HepG2 (cell line): ENCODE data around the gene RAMAC. TPM values are rescaled to one million over a fixed set of nuclear protein-coding genes. Genes with fewer than 3 reads are reported as not detected.

Source experiments
- ATRX ChIP-seq: sonication (generic); formaldehyde crosslinking; IDR thresholded peaks from 2 replicates; pipeline ENCODE4 v1.4.0; 2020; ENCODE audit warnings: missing genetic modification reagents, borderline replicate concordance
- E2F1 ChIP-seq: sonication (generic); formaldehyde crosslinking; IDR thresholded peaks from 2 replicates; pipeline ENCODE4 v1.5.0; 2020; ENCODE audit warnings: missing genetic modification reagents
- HIC2 ChIP-seq: sonication (generic); formaldehyde crosslinking; IDR thresholded peaks from 2 replicates; pipeline ENCODE4 v1.9.0; 2022; ENCODE audit warnings: low read depth, missing genetic modification reagents
- HMGA1 ChIP-seq: sonication (generic); formaldehyde crosslinking; conservative IDR thresholded peaks from 2 replicates; pipeline ENCODE4 v1.4.0; 2020; ENCODE audit warnings: missing genetic modification reagents
- JUNB ChIP-seq: sonication (generic); formaldehyde crosslinking; IDR thresholded peaks from 2 replicates; pipeline ENCODE4 v1.8.0; 2022; ENCODE audit warnings: missing genetic modification reagents, mild to moderate bottlenecking, borderline replicate concordance
- KDM6A ChIP-seq: IDR thresholded peaks from 2 replicates; pipeline ENCODE4 v1.6.1; 2016; ENCODE audit warnings: low read depth
- KLF16 ChIP-seq, 2 experiments: sonication (generic) in 1 of 2; formaldehyde crosslinking in 1 of 2; IDR thresholded peaks; 2 replicates each; pipeline versions ENCODE4 v1.6.1 to v1.8.0; 2016 to 2023; ENCODE audit warnings: missing genetic modification reagents in 2 of 2, missing compliant biosample characterization in 1 of 2
- MAF1 ChIP-seq: sonication (generic); formaldehyde crosslinking; IDR thresholded peaks from 2 replicates; pipeline ENCODE4 v1.5.0; 2020; ENCODE audit warnings: missing genetic modification reagents, borderline replicate concordance
- MBNL3 ChIP-seq: fragments of 250-450 bp; sonication (Bioruptor Pico); conservative IDR thresholded peaks from 2 replicates; pipeline ENCODE4 v1.8.0; 2022; ENCODE audit warnings: mild to moderate bottlenecking, inconsistent platforms
- MTF2 ChIP-seq: sonication (generic); formaldehyde crosslinking; IDR thresholded peaks from 2 replicates; pipeline ENCODE4 v1.5.0; 2020; ENCODE audit warnings: missing genetic modification reagents, borderline replicate concordance
- NCOA1 ChIP-seq: sonication (generic); formaldehyde crosslinking; IDR thresholded peaks from 2 replicates; pipeline ENCODE4 v1.9.0; 2021; ENCODE audit warnings: missing genetic modification reagents
- NFKB2 ChIP-seq: sonication (generic); formaldehyde crosslinking; IDR thresholded peaks from 2 replicates; pipeline ENCODE4 v1.4.0; 2020; ENCODE audit warnings: missing genetic modification reagents, borderline replicate concordance
- NR2C2 ChIP-seq: sonication (generic); formaldehyde crosslinking; IDR thresholded peaks from 2 replicates; pipeline ENCODE4 v1.4.0; 2020; ENCODE audit warnings: missing genetic modification reagents, mild to moderate bottlenecking, moderate library complexity, borderline replicate concordance
- REPIN1 ChIP-seq: sonication (generic); formaldehyde crosslinking; IDR thresholded peaks from 2 replicates; pipeline ENCODE4 v1.8.0; 2022; ENCODE audit warnings: missing genetic modification reagents, low read depth, mild to moderate bottlenecking, borderline replicate concordance
- RFXAP ChIP-seq: sonication (generic); formaldehyde crosslinking; IDR thresholded peaks from 2 replicates; pipeline ENCODE4 v1.4.0; 2020; ENCODE audit warnings: missing genetic modification reagents, borderline replicate concordance
- SMAD9 ChIP-seq: sonication (generic); formaldehyde crosslinking; IDR thresholded peaks from 2 replicates; pipeline ENCODE4 v1.5.1; 2020; ENCODE audit warnings: mild to moderate bottlenecking, missing genetic modification reagents
- TRIM24 ChIP-seq: sonication (generic); formaldehyde crosslinking; IDR thresholded peaks from 2 replicates; pipeline ENCODE4 v1.8.0; 2022; ENCODE audit warnings: mild to moderate bottlenecking, missing genetic modification reagents
- ZBTB42 ChIP-seq: sonication (generic); formaldehyde crosslinking; IDR thresholded peaks from 2 replicates; pipeline ENCODE4 v1.5.0; 2020; ENCODE audit warnings: mild to moderate bottlenecking, missing genetic modification reagents
- ZBTB8A ChIP-seq: sonication (generic); formaldehyde crosslinking; IDR thresholded peaks from 2 replicates; pipeline ENCODE4 v1.4.0; 2020; ENCODE audit warnings: mild to moderate bottlenecking, low read depth, missing genetic modification reagents, borderline replicate concordance
- ZKSCAN1 ChIP-seq: fragments of 150-350 bp; IDR thresholded peaks from 2 replicates; pipeline ENCODE4 v1.6.1; 2014; ENCODE audit warnings: low read length
- ZNF17 ChIP-seq: sonication (generic); formaldehyde crosslinking; IDR thresholded peaks from 2 replicates; pipeline ENCODE4 v1.5.0; 2020; ENCODE audit warnings: mild to moderate bottlenecking, missing genetic modification reagents
- ZNF18 ChIP-seq: sonication (generic); formaldehyde crosslinking; IDR thresholded peaks from 2 replicates; pipeline ENCODE4 v1.8.0; 2022; ENCODE audit warnings: mild to moderate bottlenecking, missing genetic modification reagents; ENCODE audit not compliant: insufficient replicate concordance
- ZNF207 ChIP-seq: fragments of 450-650 bp; IDR thresholded peaks from 2 replicates; pipeline ENCODE4 v1.6.1; 2016; ENCODE audit warnings: antibody characterized with exemption, borderline replicate concordance
- ZNF225 ChIP-seq: sonication (generic); formaldehyde crosslinking; IDR thresholded peaks from 2 replicates; pipeline ENCODE4 v1.4.0; 2020; ENCODE audit warnings: mild to moderate bottlenecking, missing genetic modification reagents
- polyA plus RNA-seq, 8 experiments: library from polyadenylated mRNA; depleted of rRNA in 3 of 8; stranded (reverse) in 7 of 8; unstranded in 1 of 8; fragments of >200 nt; fragmentation: Illumina TruSeq in 4 of 8; extraction: Trizol in 4 of 8; gene quantifications; 2 replicates each; pipeline versions ENCODE4 v1.2.1 to v1.2.3, GENCODE V29; 2011 to 2016; ENCODE audit warnings: low read depth in 4 of 8, missing spikeins in 1 of 8, mixed read lengths in 1 of 8; ENCODE audit not compliant: insufficient read depth in 1 of 8
- total RNA-seq, 5 experiments: library from RNA; depleted of rRNA; stranded (reverse); fragments of >200 nt; fragmentation: Illumina TruSeq; extraction: Trizol; gene quantifications; 2 replicates each; pipeline ENCODE4 v1.2.3, GENCODE V29; 2016; ENCODE audit warnings: low read depth in 1 of 5
- TF ChIP-seq, protein P1 (sequence below): IDR thresholded peaks from 2 replicates; pipeline ENCODE4 v1.6.1; 2016; ENCODE audit warnings: missing compliant biosample characterization, missing genetic modification reagents, borderline replicate concordance

Gene RAMAC
- total and polyA plus RNA-seq, 2 of the 13 experiments (the other 11 are each of a cell fraction or from before 2014, with no cell fraction given): 22.2 to 45.9 TPM

- TF ChIP-seq REPIN1: peak; percentile 72; the same call in 1 of the 2 replicates
- no peak for TF ChIP-seq ZBTB8A (CRISPR knock-in tag)
- TF ChIP-seq NFKB2: peak; percentile 91; the same call in 1 of the 2 replicates
- peak; percentile 63; the same call in 1 of the 2 replicates for TF ChIP-seq SMAD9 (CRISPR knock-in tag)
- TF ChIP-seq HIC2: 0 out of 2 replicates have a peak, but pooled peaks have one; percentile 30
- TF ChIP-seq TRIM24 (CRISPR knock-in tag): no peak
- TF ChIP-seq ZBTB42: 0 out of 2 replicates have a peak, but pooled peaks have one; percentile 68
- no peak for TF ChIP-seq MAF1
- TF ChIP-seq ZNF225 (CRISPR knock-in tag): 0 out of 2 replicates have a peak, but pooled peaks have one; percentile 49
- no peak for TF ChIP-seq ZNF17
- TF ChIP-seq NCOA1: no peak
- TF ChIP-seq E2F1: no peak
- TF ChIP-seq MTF2 (CRISPR knock-in tag): no peak
- no peak for TF ChIP-seq ZKSCAN1
- TF ChIP-seq JUNB: peak; percentile 81
- no peak for TF ChIP-seq ATRX
- no peak for TF ChIP-seq HMGA1
- 0 out of 4 replicates have a peak, but pooled peaks of 1 of the 2 experiments have one; percentile 38 for TF ChIP-seq KLF16 (CRISPR knock-in tag; IDR thresholded peaks at IDR 0.05)
- 0 out of 2 replicates have a peak, but pooled peaks have one; percentile 74 for TF ChIP-seq MBNL3 (CRISPR knock-in tag)
- TF ChIP-seq, protein P1, sequence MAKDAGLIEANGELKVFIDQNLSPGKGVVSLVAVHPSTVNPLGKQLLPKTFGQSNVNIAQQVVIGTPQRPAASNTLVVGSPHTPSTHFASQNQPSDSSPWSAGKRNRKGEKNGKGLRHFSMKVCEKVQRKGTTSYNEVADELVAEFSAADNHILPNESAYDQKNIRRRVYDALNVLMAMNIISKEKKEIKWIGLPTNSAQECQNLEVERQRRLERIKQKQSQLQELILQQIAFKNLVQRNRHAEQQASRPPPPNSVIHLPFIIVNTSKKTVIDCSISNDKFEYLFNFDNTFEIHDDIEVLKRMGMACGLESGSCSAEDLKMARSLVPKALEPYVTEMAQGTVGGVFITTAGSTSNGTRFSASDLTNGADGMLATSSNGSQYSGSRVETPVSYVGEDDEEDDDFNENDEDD: peak; percentile 99
- no peak for TF ChIP-seq ZNF207
- TF ChIP-seq ZNF18 (CRISPR knock-in tag): peak; percentile 94
- peak; percentile 68; the same call in 1 of the 2 replicates for TF ChIP-seq RFXAP
- peak; percentile 98 for TF ChIP-seq NR2C2 (CRISPR knock-in tag)
- TF ChIP-seq KDM6A (CRISPR knock-in tag): no peak
These were observed at the start of gene RAMAC (continued) for GRCh38 chr15:82985688-82986441.
